ENCODE measurements around the gene ARHGDIA.

Gene ARHGDIA

GRCh38 chr17:81821147-81821546 lies 50.0 kb downstream of the ARHGDIA start:
- DNase-seq: no peak

GRCh38 chr17:81819708-81820107 lies 51.4 kb downstream of the ARHGDIA start:
- DNase-seq: no peak

- no peak for DNase-seq
Measured at GRCh38 chr17:81817758-81818147, 53.4 kb downstream of the ARHGDIA start.
